ENCODE results near the gene NSD1.

GRCh38 chr5:177103523-177104253, 29.9 kb upstream of the NSD1 start:
- TF ChIP-seq PML (IDR thresholded peaks at IDR 0.05; ENCODE audit: low read length) (no peak), CTCF (IDR thresholded peaks at IDR 0.05 in 2 of 3, conservative IDR thresholded peaks at IDR 0.05 in 1 of 3; ENCODE audit: insufficient read depth in 2 of 3, low read depth in 1 of 3, low read length in 3 of 3) (no peak), MLLT1 (IDR thresholded peaks at IDR 0.05) (no peak), CGGBP1 (CRISPR knock-in tag; IDR thresholded peaks at IDR 0.05) (no peak)

Measured in K562 (cell line).